NCI-H1694 treated with DMSO at 0.1 percent for 48 hours (cell line): ENCODE data around the gene ATP6V0A4.
"Not testable (repeated sequence)": the region's sequence is repeated elsewhere in the genome, so short reads cannot be mapped to it uniquely, and the experiment has no call there.

Source experiments
- DNase-seq: peaks from one replicate; lab custom pipeline; 2025; lab: John Stamatoyannopoulos, UW

The ATP6V0A4 gene

GRCh38 chr7:138797715-138798320, at the start of gene ATP6V0A4, which contains the start of gene TMEM213:
Gene ATP6V0A4 (minus strand): TSS chr7:138798196. CDS start chr7:138771247, 26,949 bp downstream.
Gene TMEM213 (plus strand): TSS chr7:138797994. CDS start chr7:138798105, 111 bp downstream.
- DNase-seq, result no peak

DNA sequence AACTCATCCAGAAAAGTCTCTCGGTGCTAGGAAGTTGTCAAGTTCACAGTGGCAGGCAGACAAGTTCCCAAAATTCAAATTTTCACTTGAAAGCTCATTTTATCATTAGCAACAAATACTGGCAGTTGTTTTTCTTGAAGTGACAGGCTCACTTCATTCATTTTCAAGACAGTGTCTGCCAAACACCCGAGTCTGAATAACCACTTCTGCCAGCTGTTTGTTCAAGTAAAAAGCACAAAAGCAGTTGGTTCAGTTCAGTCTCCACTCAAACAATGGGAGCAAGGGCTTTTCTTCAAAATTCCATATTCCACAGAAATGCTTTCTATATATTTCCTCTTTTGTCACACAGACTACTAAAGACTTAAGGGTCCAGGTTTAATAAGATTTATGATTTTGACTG, 47.7 kb upstream of the ATP6V0A4 start:
- DNase-seq, result no peak

GRCh38 chr7:138843632-138844580, 45.9 kb upstream of the ATP6V0A4 start:
- DNase-seq, result no peak

GRCh38 chr7:138842111-138842510, 44.1 kb upstream of the ATP6V0A4 start:
- no peak for DNase-seq

GRCh38 chr7:138838166-138838565, 40.2 kb upstream of the ATP6V0A4 start:
- DNase-seq, result no peak

- no peak for DNase-seq
Observed at GRCh38 chr7:138837627-138838026, 39.6 kb upstream of the ATP6V0A4 start.

- DNase-seq, result no peak
Observed at GRCh38 chr7:138835087-138835486, 37.1 kb upstream of the ATP6V0A4 start.

DNA sequence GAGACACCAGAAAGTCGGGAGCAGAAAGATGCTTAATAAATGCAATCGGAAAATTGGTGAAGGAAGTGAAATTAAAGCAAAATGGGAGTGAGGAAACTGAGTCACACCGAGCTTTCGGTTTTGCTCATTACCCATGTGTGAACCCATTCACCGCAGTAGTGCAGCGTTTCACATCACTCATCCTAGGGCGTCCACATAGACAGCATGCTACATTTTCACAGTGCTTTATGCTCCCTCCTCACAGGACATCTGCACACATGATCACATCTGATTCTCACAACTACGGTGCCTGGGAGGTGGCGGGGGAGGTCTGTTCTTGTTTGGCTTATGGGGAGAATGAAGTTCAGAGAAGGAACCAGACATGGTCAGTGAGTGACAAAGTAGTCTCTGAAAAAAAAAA, 36.6 kb upstream of the ATP6V0A4 start:
- no peak for DNase-seq

- DNase-seq, result no peak
Observed at GRCh38 chr7:138833596-138833995, 35.6 kb upstream of the ATP6V0A4 start.

GRCh38 chr7:138832966-138833365, 35.0 kb upstream of the ATP6V0A4 start:
- DNase-seq, result no peak

DNA sequence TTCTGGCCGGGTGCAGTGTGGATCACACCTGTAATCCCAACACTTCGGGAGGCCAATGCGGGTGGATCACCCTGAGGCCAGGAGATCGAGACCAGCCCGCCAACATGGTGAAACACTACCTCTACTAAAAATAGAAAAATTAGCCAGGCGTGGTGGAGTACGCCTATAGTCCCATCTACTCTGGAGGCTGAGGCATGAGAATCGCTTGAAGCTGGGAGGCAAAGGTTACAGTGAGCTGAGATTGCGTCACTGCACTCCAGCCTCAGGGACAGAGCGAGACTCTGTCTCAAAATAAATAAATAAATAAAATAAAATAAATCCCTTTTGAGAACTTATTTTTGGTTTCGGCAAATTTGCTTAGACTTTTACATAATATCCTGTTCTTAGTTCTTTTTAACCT, 31.3 kb upstream of the ATP6V0A4 start:
- no peak for DNase-seq

DNA sequence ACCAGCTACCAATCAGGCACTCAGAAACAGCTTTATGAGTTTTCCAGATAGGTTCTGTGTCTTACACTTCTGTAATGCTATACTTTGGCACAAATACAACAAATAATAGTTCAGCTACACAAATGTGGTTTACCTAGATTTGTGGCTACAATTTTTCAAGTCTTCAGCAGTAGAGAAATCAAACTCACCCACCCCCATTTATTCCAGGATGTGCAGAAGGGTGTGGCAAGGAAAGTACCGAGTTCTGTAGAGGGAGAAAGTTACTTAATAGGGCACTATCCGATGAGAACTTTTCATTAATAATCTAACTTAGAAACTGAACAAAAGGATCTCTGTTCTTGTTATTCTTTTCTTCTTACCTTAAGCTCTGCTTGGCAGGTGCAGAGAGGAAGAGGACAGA, 30.3 kb upstream of the ATP6V0A4 start:
- DNase-seq, result no peak

GRCh38 chr7:138825049-138825721, 27.2 kb upstream of the ATP6V0A4 start:
- no peak for DNase-seq

DNA sequence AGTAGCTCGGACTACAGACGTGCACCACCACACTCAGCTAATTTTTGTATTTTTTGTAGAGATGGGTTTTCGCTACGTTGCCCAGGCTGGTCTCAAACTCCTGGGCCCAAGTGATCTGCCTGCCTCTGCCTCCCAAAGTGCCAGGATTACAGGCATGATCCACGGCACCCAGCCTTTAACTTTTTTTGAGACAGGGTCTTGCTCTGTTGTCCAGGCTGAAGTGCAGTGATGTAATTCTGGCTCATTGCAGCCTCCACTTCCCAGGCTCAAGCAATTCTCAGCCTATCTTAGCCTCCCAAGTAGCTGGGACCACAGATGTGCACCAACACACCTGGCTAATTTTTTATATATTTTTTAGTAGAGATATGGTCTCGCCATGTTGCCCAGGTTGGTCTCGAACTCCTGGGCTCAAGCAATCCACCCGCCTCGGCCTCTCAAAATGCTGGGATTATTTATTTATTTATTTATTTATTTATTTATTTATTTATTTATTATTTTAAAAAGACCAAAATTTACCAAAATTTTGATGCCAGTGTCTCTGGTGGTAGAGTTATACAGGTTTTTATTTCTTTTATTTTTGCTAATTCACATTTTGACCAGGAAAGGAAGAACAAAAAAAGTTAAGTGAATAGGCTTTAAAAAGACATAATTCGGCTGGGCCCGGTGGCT, 25.0 kb upstream of the ATP6V0A4 start:
- DNase-seq, result no peak

DNA sequence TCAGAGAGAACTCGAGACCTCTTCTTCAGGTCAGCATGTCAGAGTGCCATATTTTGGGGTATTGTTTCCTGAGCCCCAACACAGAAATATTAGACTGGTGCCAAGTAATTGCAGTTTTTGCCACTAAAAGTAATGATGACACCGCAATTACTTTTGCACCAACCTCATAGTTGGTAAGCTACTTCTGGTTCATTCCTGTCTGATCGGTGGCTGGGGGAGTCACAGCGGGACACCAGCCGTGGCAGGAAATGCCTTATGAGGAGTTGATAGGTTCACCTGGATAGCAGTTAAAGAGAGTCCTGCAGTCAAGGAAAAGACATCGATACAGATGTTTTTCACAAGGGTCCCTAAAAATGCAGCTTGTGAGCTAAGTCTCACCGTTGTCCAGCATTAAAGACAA, 23.9 kb upstream of the ATP6V0A4 start:
- DNase-seq, result no peak

DNA sequence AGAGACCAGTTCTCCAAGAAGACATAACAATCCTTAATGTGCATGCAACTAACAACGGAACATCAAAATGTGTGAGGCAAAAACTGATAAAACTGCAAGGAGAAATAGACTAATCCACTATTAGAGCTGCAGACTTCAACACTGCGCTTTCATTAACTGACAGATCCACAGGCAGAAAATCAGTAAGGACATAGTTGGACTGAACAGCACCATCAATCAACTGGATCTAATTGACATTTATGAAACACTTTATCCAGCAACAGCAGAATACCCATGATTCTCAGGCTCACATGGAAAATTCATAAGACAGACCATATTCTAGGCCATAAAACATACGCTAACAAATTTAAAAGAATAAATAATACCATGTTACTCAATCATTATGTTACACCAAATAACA, 21.6 kb upstream of the ATP6V0A4 start:
- no peak for DNase-seq

GRCh38 chr7:138816650-138817049, 18.7 kb upstream of the ATP6V0A4 start:
- no peak for DNase-seq

DNA sequence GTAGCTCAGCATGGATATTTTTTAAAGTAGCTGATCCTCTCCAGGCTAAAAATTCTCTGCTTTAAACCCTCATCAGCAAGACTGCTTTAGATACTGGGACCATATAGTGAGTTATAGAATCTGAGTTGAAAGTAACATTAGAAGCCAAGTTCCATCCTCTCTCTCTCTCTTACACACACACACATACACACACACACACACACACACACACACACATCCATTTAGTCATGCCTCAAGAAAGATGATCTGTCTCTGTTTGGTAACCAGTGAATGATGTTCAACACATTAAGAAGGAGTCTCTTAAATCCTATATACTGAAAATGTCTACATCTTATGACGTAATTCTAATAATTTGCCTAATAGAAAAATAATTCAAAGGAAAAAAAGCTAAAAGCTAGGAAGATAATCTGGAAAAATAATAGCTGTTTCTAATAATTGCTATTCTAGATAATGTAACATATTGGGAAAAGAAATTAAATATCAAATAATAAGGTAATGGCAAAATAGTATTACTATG, 16.9 kb upstream of the ATP6V0A4 start:
- no peak for DNase-seq

- no peak for DNase-seq
Observed at GRCh38 chr7:138813945-138814344, 15.9 kb upstream of the ATP6V0A4 start.

- DNase-seq, result not testable (repeated sequence)
Observed at GRCh38 chr7:138811327-138811726, 13.3 kb upstream of the ATP6V0A4 start.

DNA sequence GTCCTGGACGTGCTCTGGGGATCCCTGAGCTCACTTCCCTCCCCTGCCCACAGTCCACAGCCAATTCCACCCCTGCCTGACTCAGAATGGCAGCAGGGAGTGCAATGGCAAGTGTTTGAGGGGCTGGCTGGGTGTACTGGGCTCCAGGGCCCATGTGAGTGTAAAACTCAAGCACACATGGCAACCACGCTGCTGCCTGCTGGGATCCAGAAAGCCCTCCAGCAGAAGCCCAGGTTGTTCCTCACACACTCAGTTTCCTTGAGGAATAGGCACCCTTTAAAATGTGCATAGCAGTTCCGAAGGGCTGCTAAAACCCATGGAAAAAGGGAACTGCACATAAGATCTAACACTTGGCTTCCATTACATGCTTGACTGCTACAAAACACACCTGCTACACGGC, 11.3 kb upstream of the ATP6V0A4 start:
- no peak for DNase-seq

DNA sequence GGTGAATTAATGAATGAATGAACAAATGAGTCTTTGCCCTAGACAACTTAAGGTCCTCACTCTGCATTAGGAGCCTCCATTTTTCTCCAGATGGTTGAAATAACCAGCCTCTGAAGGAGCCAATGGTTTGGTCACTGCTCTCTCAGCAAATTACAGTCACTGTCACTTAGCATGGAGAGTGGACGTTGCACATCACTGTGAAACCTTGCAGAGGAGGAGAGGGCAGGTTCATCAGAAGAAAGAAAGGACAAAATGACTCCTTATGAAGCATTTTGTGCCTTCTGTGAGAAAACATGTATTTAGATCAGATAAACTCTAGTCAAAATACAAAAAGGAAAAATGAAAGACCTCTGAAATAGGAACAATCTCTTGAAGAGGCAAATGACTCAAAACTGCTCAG, 6.6 kb upstream of the ATP6V0A4 start:
- DNase-seq, result no peak
